ENCODE data around the gene RERE. TPM values are rescaled to one million over a fixed set of nuclear protein-coding genes. Genes with fewer than 3 reads are reported as not detected.

Gene RERE
- total RNA-seq, 1 experiment from 2014 or later = 40.6 TPM

DNA sequence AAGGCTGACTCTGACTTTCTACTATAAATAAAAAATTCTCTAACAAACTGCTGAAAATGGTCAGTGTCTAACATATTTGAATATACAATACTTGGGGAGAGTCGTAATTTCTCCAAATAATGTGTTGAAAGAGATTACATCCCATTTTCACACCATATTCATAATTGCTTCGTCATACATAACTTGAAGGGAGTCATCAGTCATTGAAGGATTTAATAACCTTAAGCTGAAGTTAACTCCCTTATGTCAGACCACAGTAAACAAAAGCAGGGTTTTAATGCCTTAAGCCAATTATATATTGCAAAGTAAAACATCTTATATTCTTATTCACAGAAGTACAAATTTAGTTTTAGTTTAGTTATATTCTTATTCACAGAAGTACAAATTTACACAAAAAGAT lies 129.9 kb downstream of the RERE start:
- BruUV-seq (replicated peaks) = no TSS peak
- ATAC-seq (no peak), DNase-seq (ENCODE audit: low read depth, low spot score) (no peak)
- Histone ChIP-seq H3K4me2 (ENCODE audit: low read length) (no peak overlapping the region), H3K9me2 (ENCODE audit: insufficient read depth) (no peaks in the 10 kb centered on the region), H3K9me3 (ENCODE audit: control insufficient read depth in 1 of 2, insufficient read depth in 1 of 2, low read depth in 1 of 2, low read length in 2 of 2) (no peaks in the 10 kb centered on the region), H3K4me3 (replicated peaks in 1 of 2; ENCODE audit: low read depth in 1 of 2, low read length in 2 of 2) (no peak overlapping the region), H3K9ac (ENCODE audit: low read length) (no peak overlapping the region), H4K20me1 (ENCODE audit: insufficient read depth) (no peaks in the 10 kb centered on the region), H3K27me3 (ENCODE audit: insufficient read depth, low read length) (no peaks in the 10 kb centered on the region), H2AFZ (ENCODE audit: low read depth, low read length, poor library complexity, severe bottlenecking) (no peak overlapping the region), H3K27ac (ENCODE audit: low read depth, low read length) (no peak overlapping the region), H3K36me3 (ENCODE audit: control insufficient read depth in 1 of 2, insufficient read depth in 2 of 2, low read length in 2 of 2) (no peaks in the 10 kb centered on the region), H3K4me1 (ENCODE audit: control insufficient read depth in 1 of 2, insufficient read depth in 2 of 2, low read length in 2 of 2) (no peaks in the 10 kb centered on the region), H3K79me2 (ENCODE audit: insufficient read depth, low read length) (peaks cover 56% of the 10 kb centered on the region)
- POLR2A ChIA-PET = no interaction called here
- CTCF ChIA-PET = no interaction called here
- TF ChIP-seq POLR2A (IDR thresholded peaks at IDR 0.05; ENCODE audit: borderline replicate concordance, extremely low read depth, insufficient read depth, insufficient read length) = no peak
- TF ChIP-seq ZNF274 (IDR thresholded peaks at IDR 0.05; ENCODE audit: low read depth, low read length) = no peak
- TF ChIP-seq, protein P1, sequence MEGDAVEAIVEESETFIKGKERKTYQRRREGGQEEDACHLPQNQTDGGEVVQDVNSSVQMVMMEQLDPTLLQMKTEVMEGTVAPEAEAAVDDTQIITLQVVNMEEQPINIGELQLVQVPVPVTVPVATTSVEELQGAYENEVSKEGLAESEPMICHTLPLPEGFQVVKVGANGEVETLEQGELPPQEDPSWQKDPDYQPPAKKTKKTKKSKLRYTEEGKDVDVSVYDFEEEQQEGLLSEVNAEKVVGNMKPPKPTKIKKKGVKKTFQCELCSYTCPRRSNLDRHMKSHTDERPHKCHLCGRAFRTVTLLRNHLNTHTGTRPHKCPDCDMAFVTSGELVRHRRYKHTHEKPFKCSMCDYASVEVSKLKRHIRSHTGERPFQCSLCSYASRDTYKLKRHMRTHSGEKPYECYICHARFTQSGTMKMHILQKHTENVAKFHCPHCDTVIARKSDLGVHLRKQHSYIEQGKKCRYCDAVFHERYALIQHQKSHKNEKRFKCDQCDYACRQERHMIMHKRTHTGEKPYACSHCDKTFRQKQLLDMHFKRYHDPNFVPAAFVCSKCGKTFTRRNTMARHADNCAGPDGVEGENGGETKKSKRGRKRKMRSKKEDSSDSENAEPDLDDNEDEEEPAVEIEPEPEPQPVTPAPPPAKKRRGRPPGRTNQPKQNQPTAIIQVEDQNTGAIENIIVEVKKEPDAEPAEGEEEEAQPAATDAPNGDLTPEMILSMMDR (IDR thresholded peaks at IDR 0.05 in 2 of 3, conservative IDR thresholded peaks at IDR 0.05 in 1 of 3; ENCODE audit: borderline replicate concordance in 1 of 3, insufficient read depth in 1 of 3, low read depth in 2 of 3, low read length in 2 of 3) = no peak
- no peak for TF ChIP-seq YY1 (IDR thresholded peaks at IDR 0.05; ENCODE audit: extremely low read depth, insufficient replicate concordance, low read depth, low read length)
- no peak for TF ChIP-seq CEBPB (IDR thresholded peaks at IDR 0.05; ENCODE audit: low read depth)
- no peak for TF ChIP-seq RAD21 (IDR thresholded peaks at IDR 0.05; ENCODE audit: low read depth)
- no peak for TF ChIP-seq SIN3A (IDR thresholded peaks at IDR 0.05; ENCODE audit: low read depth)
- TF ChIP-seq TCF7L2 (IDR thresholded peaks at IDR 0.05; ENCODE audit: borderline replicate concordance, extremely low read depth, insufficient read depth, insufficient read length) = no peak
- TF ChIP-seq EGR1 (IDR thresholded peaks at IDR 0.05; ENCODE audit: low read depth) = no peak
- TF ChIP-seq, protein P2, sequence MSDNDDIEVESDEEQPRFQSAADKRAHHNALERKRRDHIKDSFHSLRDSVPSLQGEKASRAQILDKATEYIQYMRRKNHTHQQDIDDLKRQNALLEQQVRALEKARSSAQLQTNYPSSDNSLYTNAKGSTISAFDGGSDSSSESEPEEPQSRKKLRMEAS (IDR thresholded peaks at IDR 0.05) = no peak
- TF ChIP-seq, protein P3, sequence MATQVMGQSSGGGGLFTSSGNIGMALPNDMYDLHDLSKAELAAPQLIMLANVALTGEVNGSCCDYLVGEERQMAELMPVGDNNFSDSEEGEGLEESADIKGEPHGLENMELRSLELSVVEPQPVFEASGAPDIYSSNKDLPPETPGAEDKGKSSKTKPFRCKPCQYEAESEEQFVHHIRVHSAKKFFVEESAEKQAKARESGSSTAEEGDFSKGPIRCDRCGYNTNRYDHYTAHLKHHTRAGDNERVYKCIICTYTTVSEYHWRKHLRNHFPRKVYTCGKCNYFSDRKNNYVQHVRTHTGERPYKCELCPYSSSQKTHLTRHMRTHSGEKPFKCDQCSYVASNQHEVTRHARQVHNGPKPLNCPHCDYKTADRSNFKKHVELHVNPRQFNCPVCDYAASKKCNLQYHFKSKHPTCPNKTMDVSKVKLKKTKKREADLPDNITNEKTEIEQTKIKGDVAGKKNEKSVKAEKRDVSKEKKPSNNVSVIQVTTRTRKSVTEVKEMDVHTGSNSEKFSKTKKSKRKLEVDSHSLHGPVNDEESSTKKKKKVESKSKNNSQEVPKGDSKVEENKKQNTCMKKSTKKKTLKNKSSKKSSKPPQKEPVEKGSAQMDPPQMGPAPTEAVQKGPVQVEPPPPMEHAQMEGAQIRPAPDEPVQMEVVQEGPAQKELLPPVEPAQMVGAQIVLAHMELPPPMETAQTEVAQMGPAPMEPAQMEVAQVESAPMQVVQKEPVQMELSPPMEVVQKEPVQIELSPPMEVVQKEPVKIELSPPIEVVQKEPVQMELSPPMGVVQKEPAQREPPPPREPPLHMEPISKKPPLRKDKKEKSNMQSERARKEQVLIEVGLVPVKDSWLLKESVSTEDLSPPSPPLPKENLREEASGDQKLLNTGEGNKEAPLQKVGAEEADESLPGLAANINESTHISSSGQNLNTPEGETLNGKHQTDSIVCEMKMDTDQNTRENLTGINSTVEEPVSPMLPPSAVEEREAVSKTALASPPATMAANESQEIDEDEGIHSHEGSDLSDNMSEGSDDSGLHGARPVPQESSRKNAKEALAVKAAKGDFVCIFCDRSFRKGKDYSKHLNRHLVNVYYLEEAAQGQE (IDR thresholded peaks at IDR 0.05; ENCODE audit: low read depth) = no peak
- TF ChIP-seq CBX3 (IDR thresholded peaks at IDR 0.05; ENCODE audit: low read depth) = no peak
- TF ChIP-seq JUND (IDR thresholded peaks at IDR 0.05) = no peak
- intact Hi-C loops (cut with micrococcal nuclease) = no loop called here
- RAD21 ChIA-PET (ENCODE audit: low non-redundant PET in 1 of 2, low total read pairs in 2 of 2, uncharacterized antibody in 2 of 2, unreplicated experiment in 2 of 2) = no interaction called here
